Right lobe of liver (tissue), 6 donors: ENCODE data around the gene TIAL1. TPM values are rescaled to one million over a fixed set of nuclear protein-coding genes. Genes with fewer than 3 reads are reported as not detected.
"Not testable (repeated sequence)": the region's sequence is repeated elsewhere in the genome, so short reads cannot be mapped to it uniquely, and the experiment has no call there.

Source experiments
- ATAC-seq, 4 donors: fragments of 200-7000 bp; cut with Tn5 transposase; one replicate each; pipeline ENCODE4 v1.9.1; 2020; ENCODE audit warnings: mild to moderate bottlenecking in 4 of 4, moderate library complexity in 4 of 4
- DNase-seq, 3 donors: peaks; one replicate each; pipeline ENCODE4 v3.0.0-alpha.2; 2020
- H3K27ac ChIP-seq, 3 donors: fragments of 200-600 bp; one replicate each; pipeline ENCODE4 v1.8.0; 2022
- H3K27me3 ChIP-seq, 2 donors: fragments of 200-600 bp; one replicate each; pipeline ENCODE4 v1.8.0; 2022
- H3K36me3 ChIP-seq, 4 donors: fragments of 200-600 bp; sonication (generic) in 1 of 4; one replicate each; pipeline versions ENCODE4 v1.5.1 to v1.8.0; 2017 to 2022; ENCODE audit warnings: control low read depth in 1 of 4
- H3K4me1 ChIP-seq, 4 donors: fragments of 200-600 bp; sonication (generic) in 1 of 4; one replicate each; pipeline versions ENCODE4 v1.5.1 to v1.8.0; 2017 to 2022; ENCODE audit warnings: control low read depth in 1 of 4
- H3K4me3 ChIP-seq, 3 donors: fragments of 200-600 bp; one replicate each; pipeline ENCODE4 v1.8.0; 2022
- H3K9me3 ChIP-seq, 4 donors: fragments of 200-600 bp; sonication (generic) in 1 of 4; one replicate each; pipeline versions ENCODE4 v1.5.1 to v1.8.0; 2017 to 2022; ENCODE audit warnings: control low read depth in 1 of 4
- POLR2A ChIP-seq: fragments of 450-650 bp; IDR thresholded peaks from one replicate; pipeline ENCODE4 v1.6.1; 2017; ENCODE audit warnings: antibody characterized with exemption, mild to moderate bottlenecking
- WGBS: methylation state at CpG from one replicate; pipeline ENCODE4 v1.1.6; 2018; ENCODE audit warnings: low coverage, low lambda C conversion rate; ENCODE audit not compliant: insufficient coverage; ENCODE audit errors: missing lambda C conversion rate; 5-methylcytosine and 5-hydroxymethylcytosine counted together
- intact Hi-C, 2 donors: fragments of 100-400 bp; cut with DNase I; formaldehyde crosslinking; loops; one replicate each; pipeline versions ENCODE4 v1.11.2 to v1.14.1; 2022
- total RNA-seq, 6 experiments: library from RNA; depleted of rRNA in 2 of 6; stranded (reverse); fragments of >200 nt in 2 of 6; fragmentation: NEBNext Ultra II Directional in 3 of 6; extraction: Animal tissue kit (Norgen Biotek cat#: 25700) in 3 of 6; gene quantifications; one replicate each; pipeline versions ENCODE4 v1.1.0 to v1.2.4, GENCODE V29; 2016 to 2023
- TF ChIP-seq, protein P1 (sequence below), 4 donors: fragments of 200-600 bp in 3 of 4; fragments of 450-650 bp in 1 of 4; IDR thresholded peaks; one replicate each; pipeline versions ENCODE4 v1.5.1 to v1.8.0; 2016 to 2022; ENCODE audit warnings: antibody characterized with exemption in 4 of 4, mild to moderate bottlenecking in 2 of 4
- donor health status: DM: no; HTN: yes; CAD: no.
- donor health status: DM: no; HTN: no; CAD: no.
- donor health status: DM: no; HTN: no; CAD: no.
- donor health status: DM: no; HTN: yes; CAD: no.
- donor health status: DM: no; HTN: yes; CAD: no.

TIAL1 gene
- total RNA-seq, 6 experiments from 2014 or later = 37.2 to 52.2 (median 46.3) TPM

DNA sequence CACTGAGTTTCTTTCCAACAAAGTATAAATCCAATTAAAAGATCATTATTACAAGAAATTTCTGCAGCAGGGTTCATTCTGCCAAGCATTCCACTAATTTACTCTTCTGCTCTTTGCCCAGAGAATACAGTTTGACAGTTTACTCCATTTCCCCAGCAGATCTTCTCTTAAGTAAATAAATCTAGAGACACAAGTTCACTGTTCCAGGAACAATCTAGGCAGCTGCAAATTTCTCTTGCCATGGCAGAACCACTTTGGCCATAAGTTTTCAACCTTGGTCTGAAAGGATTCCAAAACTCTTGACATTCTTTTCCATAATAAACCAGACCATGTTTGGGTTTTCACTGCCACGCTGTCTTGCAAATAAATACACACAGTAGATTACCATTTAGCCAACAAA, 65.7 kb downstream of the TIAL1 start:
- TF ChIP-seq, protein P1, sequence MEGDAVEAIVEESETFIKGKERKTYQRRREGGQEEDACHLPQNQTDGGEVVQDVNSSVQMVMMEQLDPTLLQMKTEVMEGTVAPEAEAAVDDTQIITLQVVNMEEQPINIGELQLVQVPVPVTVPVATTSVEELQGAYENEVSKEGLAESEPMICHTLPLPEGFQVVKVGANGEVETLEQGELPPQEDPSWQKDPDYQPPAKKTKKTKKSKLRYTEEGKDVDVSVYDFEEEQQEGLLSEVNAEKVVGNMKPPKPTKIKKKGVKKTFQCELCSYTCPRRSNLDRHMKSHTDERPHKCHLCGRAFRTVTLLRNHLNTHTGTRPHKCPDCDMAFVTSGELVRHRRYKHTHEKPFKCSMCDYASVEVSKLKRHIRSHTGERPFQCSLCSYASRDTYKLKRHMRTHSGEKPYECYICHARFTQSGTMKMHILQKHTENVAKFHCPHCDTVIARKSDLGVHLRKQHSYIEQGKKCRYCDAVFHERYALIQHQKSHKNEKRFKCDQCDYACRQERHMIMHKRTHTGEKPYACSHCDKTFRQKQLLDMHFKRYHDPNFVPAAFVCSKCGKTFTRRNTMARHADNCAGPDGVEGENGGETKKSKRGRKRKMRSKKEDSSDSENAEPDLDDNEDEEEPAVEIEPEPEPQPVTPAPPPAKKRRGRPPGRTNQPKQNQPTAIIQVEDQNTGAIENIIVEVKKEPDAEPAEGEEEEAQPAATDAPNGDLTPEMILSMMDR (IDR thresholded peaks at IDR 0.05) = no peak
- no peak for TF ChIP-seq POLR2A
- intact Hi-C loops = no loop called here
- no peaks in the 10 kb centered on the region for H3K4me1 ChIP-seq
- no peaks in the 10 kb centered on the region for H3K27me3 ChIP-seq
- H3K4me3 ChIP-seq = no peak overlapping the region
- ATAC-seq (peak in 1 of 4 donors; percentile 23), DNase-seq (no peak)
- no peaks in the 10 kb centered on the region for H3K36me3 ChIP-seq
- H3K27ac ChIP-seq = no peak overlapping the region
- 75% methylated on average over 1 of the region's 1 CpG for WGBS
- no peaks in the 10 kb centered on the region for H3K9me3 ChIP-seq

GRCh38 chr10:119528663-119529237, 68.0 kb downstream of the TIAL1 start:
- H3K4me3 ChIP-seq, intact Hi-C loops, H3K27me3 ChIP-seq, H3K27ac ChIP-seq, ATAC-seq, DNase-seq, H3K4me1 ChIP-seq, H3K9me3 ChIP-seq, H3K36me3 ChIP-seq: not testable (repeated sequence)
- 68% methylated on average over 7 of the region's 8 CpGs for WGBS

DNA sequence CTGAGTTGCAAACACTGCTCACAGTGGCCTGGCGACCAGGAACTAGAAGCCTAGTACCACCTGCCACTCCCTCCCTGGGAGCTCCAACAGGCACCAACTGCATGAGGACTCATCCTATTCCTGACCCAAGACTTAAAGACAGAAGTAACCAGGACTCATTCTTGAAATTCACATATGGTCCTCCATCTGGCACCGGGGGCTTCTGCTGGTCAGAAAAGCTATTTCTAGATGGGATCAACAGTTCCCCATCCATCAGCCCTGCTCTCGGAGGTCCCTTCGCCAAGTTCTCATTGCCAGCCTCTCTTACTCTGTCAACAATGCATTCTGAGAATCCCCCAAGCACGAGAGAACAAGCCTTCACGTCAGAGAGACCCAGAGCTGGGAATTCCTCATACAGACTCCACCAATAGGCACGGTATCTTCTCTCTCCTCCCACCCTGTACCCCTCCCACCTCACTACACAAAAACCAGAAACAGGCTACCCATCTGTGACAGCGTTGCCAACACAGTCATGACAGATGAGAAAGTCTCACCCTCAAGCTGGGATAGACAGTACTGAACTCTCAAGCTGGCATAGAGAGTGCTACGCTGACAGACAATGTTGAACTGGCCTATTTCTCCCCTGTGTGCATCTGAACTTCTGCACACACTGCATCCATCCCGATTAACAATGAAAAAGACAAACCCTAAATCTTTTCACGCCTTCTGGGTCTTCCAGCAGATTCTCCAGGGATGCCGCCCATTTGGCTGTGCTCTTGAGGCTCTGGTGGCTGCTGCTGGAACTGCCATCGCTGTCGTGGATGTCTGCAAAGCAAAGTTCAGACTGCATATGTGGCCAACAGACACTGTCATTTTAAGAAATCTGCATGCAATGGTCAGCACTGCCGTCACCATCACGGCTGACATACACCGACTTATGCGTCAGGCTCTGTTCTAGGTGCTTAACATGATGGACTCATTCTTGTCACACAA, 69.9 kb downstream of the TIAL1 start:
- intact Hi-C loops = no loop called here
- H3K4me3 ChIP-seq = no peak overlapping the region
- no peak overlapping the region for H3K27ac ChIP-seq
- no peak for DNase-seq
- TF ChIP-seq, protein P1 (IDR thresholded peaks at IDR 0.05) = no peak
- no peak for TF ChIP-seq POLR2A
- 64% methylated on average over 9 of the region's 18 CpGs for WGBS
- H3K4me1 ChIP-seq = no peaks in the 10 kb centered on the region
- no peaks in the 10 kb centered on the region for H3K9me3 ChIP-seq
- H3K36me3 ChIP-seq = no peaks in the 10 kb centered on the region
- no peak for ATAC-seq
- H3K27me3 ChIP-seq = no peaks in the 10 kb centered on the region

DNA sequence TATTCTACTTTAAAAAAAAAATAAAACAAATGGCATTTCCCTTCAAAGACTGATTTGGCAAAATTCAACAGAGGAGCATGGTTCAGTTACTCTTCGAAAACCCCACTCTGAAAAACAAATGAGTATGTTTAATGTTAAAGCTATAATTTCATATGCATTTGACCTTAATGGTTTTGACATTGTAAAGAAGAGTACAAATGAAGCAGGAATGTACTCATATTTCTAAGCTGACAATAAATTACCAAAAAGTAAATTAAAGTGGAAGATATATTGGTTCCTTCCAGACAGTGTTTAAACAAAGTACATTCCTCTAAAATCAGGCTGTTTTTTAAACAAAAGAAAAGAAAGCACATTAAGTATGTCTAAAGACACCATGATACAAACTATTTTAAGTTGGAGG, 70.6 kb downstream of the TIAL1 start:
- Histone ChIP-seq H3K27me3 (no peaks in the 10 kb centered on the region), H3K4me3 (no peak overlapping the region), H3K27ac (no peak overlapping the region), H3K9me3 (no peaks in the 10 kb centered on the region), H3K4me1 (no peaks in the 10 kb centered on the region), H3K36me3 (no peaks in the 10 kb centered on the region)
- no peak for ATAC-seq
- 58% methylated on average over 1 of the region's 1 CpG for WGBS
- intact Hi-C loops = no loop called here
- no peak for TF ChIP-seq POLR2A
- TF ChIP-seq, protein P1 (IDR thresholded peaks at IDR 0.05) = no peak
- DNase-seq = no peak

- H3K4me1 ChIP-seq = no peaks in the 10 kb centered on the region
- no peak for ATAC-seq
- H3K9me3 ChIP-seq = no peaks in the 10 kb centered on the region
- H3K4me3 ChIP-seq = no peak overlapping the region
- H3K27me3 ChIP-seq = no peaks in the 10 kb centered on the region
- no peak overlapping the region for H3K27ac ChIP-seq
- intact Hi-C loops = no loop called here
- no peak for DNase-seq
- H3K36me3 ChIP-seq = no peaks in the 10 kb centered on the region
- TF ChIP-seq, protein P1 (IDR thresholded peaks at IDR 0.05) = no peak
- TF ChIP-seq POLR2A = no peak
- 75% methylated on average over 5 of the region's 5 CpGs for WGBS
Measured at GRCh38 chr10:119525116-119525515, 71.6 kb downstream of the TIAL1 start.
